SK-N-SH (cell line): Measurements from ENCODE around the gene P2RX2.

Experiments used
- CTCF ChIP-seq: fragments of 200-600 bp; sonication (generic); IDR thresholded peaks from 2 replicates; pipeline ENCODE4 v1.6.1; 2017; ENCODE audit warnings: antibody characterized with exemption, mild to moderate bottlenecking, moderate library complexity
- ELF1 ChIP-seq: IDR thresholded peaks from 2 replicates; pipeline ENCODE4 v1.4.0; 2012
- EP300 ChIP-seq, 2 experiments: IDR thresholded peaks; 2 replicates each; pipeline versions ENCODE4 v1.4.0 to v1.6.1; 2012; ENCODE audit warnings: borderline replicate concordance in 1 of 2, low read depth in 1 of 2, low read length in 1 of 2
- EZH2phosphoT487 ChIP-seq: fragments of 200-600 bp; sonication (generic); IDR thresholded peaks from 2 replicates; pipeline ENCODE4 v1.6.1; 2017; ENCODE audit warnings: low read depth, mixed run types, mild to moderate bottlenecking, antibody characterized with exemption, moderate library complexity, borderline replicate concordance
- JUND ChIP-seq: IDR thresholded peaks from 2 replicates; pipeline ENCODE4 v1.4.0; 2012
- REST ChIP-seq: IDR thresholded peaks from 2 replicates; pipeline ENCODE4 v1.6.1; 2012; ENCODE audit warnings: mild to moderate bottlenecking, low read depth, low read length, moderate library complexity
- SIN3A ChIP-seq: IDR thresholded peaks from 2 replicates; pipeline ENCODE4 v1.6.1; 2012; ENCODE audit warnings: low read depth, mild to moderate bottlenecking, low read length, moderate library complexity, borderline replicate concordance
- YY1 ChIP-seq: IDR thresholded peaks from 2 replicates; pipeline ENCODE4 v1.4.0; 2012; ENCODE audit warnings: low read depth, mild to moderate bottlenecking
- ZBTB33 ChIP-seq: IDR thresholded peaks from 2 replicates; pipeline ENCODE4 v1.4.0; 2012; ENCODE audit warnings: low read depth, borderline replicate concordance

GRCh38 chr12:132639956-132640520 is 21.5 kb downstream of the P2RX2 start:
- TF ChIP-seq SIN3A (no peak), ZBTB33 (no peak), JUND (no peak), CTCF (no peak), EZH2phosphoT487 (no peak), YY1 (no peak), EP300 (IDR thresholded peaks at IDR 0.05; ENCODE audit: borderline replicate concordance in 1 of 2, low read depth in 1 of 2, low read length in 1 of 2) (no peak), REST (no peak), ELF1 (no peak)
